IMR-90 (cell line): ENCODE data around the gene CYB5A. TPM values are rescaled to one million over a fixed set of nuclear protein-coding genes. Genes with fewer than 3 reads are reported as not detected.

Experiments used
- ATAC-seq: fragments of 200-7000 bp; cut with Tn5 transposase; 2 replicates; pipeline ENCODE4 v1.9.1; 2020; ENCODE audit warnings: low read depth, mild to moderate bottlenecking, moderate library complexity
- BruUV-seq: library from RNA; stranded (reverse); fragments of 400-500 nt; replicated peaks from 2 replicates; lab custom pipeline; 2021; lab: Mats Ljungman, UMichigan
- CTCF ChIA-PET: fragments of 300-600 bp; formaldehyde crosslinking; extraction: SDS; loops from one replicate; lab custom pipeline; 2021; ENCODE audit warnings: antibody characterized with exemption; lab: Yijun Ruan, JAX
- POLR2A ChIA-PET: fragments of 300-600 bp; sonication (Branson Sonifier 250); formaldehyde crosslinking; loops from one replicate; lab custom pipeline; 2022; ENCODE audit warnings: antibody characterized with exemption; ENCODE audit not compliant: unreplicated experiment; lab: Charles Lee
- DNase-seq: peaks from one replicate; pipeline ENCODE4 v3.0.0; 2013
- H2AFZ ChIP-seq: replicated peaks from 2 replicates; pipeline ENCODE3; 2013; ENCODE audit warnings: low read length, mild to moderate bottlenecking; ENCODE audit not compliant: poor library complexity
- H2AK5ac ChIP-seq: 2 replicates; pipeline ENCODE4 v1.6.1; 2013; ENCODE audit warnings: low read depth, low read length, inconsistent platforms
- H2AK9ac ChIP-seq: replicated peaks from 2 replicates; pipeline ENCODE3; 2013; ENCODE audit warnings: mild to moderate bottlenecking, low read depth, low read length, moderate library complexity; ENCODE audit not compliant: poor library complexity
- H2BK120ac ChIP-seq: 2 replicates; pipeline ENCODE4 v1.6.1; 2013; ENCODE audit warnings: low read depth, low read length, inconsistent platforms
- H2BK15ac ChIP-seq: 3 replicates; pipeline ENCODE4 v1.6.1; 2013; ENCODE audit warnings: low read depth, low read length, inconsistent platforms
- H2BK20ac ChIP-seq: 2 replicates; pipeline ENCODE4 v1.6.1; 2013; ENCODE audit warnings: low read depth, mild to moderate bottlenecking, inconsistent platforms, low read length, moderate library complexity
- H2BK5ac ChIP-seq: 2 replicates; pipeline ENCODE4 v1.6.1; 2013; ENCODE audit warnings: mild to moderate bottlenecking, low read depth, low read length, inconsistent platforms; ENCODE audit not compliant: poor library complexity, severe bottlenecking
- H3K14ac ChIP-seq: replicated peaks from 2 replicates; pipeline ENCODE4 v1.6.1; 2013; ENCODE audit warnings: low read depth, low read length, inconsistent platforms
- H3K18ac ChIP-seq: 2 replicates; pipeline ENCODE4 v1.6.1; 2013; ENCODE audit warnings: low read depth, low read length, control low read depth
- H3K23ac ChIP-seq: 2 replicates; pipeline ENCODE4 v1.6.1; 2013; ENCODE audit warnings: low read depth, low read length, inconsistent platforms
- H3K27ac ChIP-seq: 2 replicates; pipeline ENCODE4 v1.5.1; 2013; ENCODE audit warnings: mild to moderate bottlenecking, control low read depth, low read length; ENCODE audit not compliant: insufficient read depth
- H3K27me3 ChIP-seq: 2 replicates; pipeline ENCODE4 v1.6.1; 2013; ENCODE audit warnings: low read length; ENCODE audit not compliant: control insufficient read depth, insufficient read depth
- H3K36me3 ChIP-seq: 2 replicates; pipeline ENCODE4 v1.6.1; 2013; ENCODE audit warnings: low read length, mixed read lengths; ENCODE audit not compliant: control insufficient read depth, insufficient read depth
- H3K4ac ChIP-seq: 2 replicates; pipeline ENCODE4 v1.6.1; 2013; ENCODE audit warnings: low read depth, low read length, inconsistent platforms
- H3K4me1 ChIP-seq: 2 replicates; pipeline ENCODE4 v1.6.1; 2013; ENCODE audit warnings: low read length, mixed read lengths; ENCODE audit not compliant: control insufficient read depth, insufficient read depth
- H3K4me2 ChIP-seq: 2 replicates; pipeline ENCODE4 v1.6.1; 2013; ENCODE audit warnings: low read depth, mild to moderate bottlenecking, control low read depth, low read length, moderate library complexity
- H3K4me3 ChIP-seq: 2 replicates; pipeline ENCODE4 v1.5.1; 2013; ENCODE audit warnings: low read depth, mild to moderate bottlenecking, control low read depth, low read length, moderate library complexity; ENCODE audit not compliant: insufficient read depth
- H3K56ac ChIP-seq: 2 replicates; pipeline ENCODE4 v1.6.1; 2013; ENCODE audit warnings: low read length, inconsistent platforms; ENCODE audit not compliant: insufficient read depth; ENCODE audit errors: extremely low read depth
- H3K79me1 ChIP-seq, 2 experiments: 2 replicates each; pipeline ENCODE4 v1.6.1; 2013; ENCODE audit warnings: low read length in 2 of 2, inconsistent platforms in 1 of 2, low read depth in 1 of 2
- H3K9ac ChIP-seq: 2 replicates; pipeline ENCODE4 v1.6.1; 2013; ENCODE audit warnings: low read depth, low read length, control low read depth
- H3K9me1 ChIP-seq: 2 replicates; pipeline ENCODE4 v1.6.1; 2013; ENCODE audit warnings: low read length, inconsistent platforms; ENCODE audit not compliant: insufficient read depth
- H3K9me3 ChIP-seq: 2 replicates; pipeline ENCODE4 v1.6.1; 2013; ENCODE audit warnings: low read length; ENCODE audit not compliant: control insufficient read depth, insufficient read depth
- H4K20me1 ChIP-seq: 2 replicates; pipeline ENCODE4 v1.6.1; 2013; ENCODE audit warnings: low read length, inconsistent platforms; ENCODE audit not compliant: insufficient read depth
- H4K5ac ChIP-seq: 2 replicates; pipeline ENCODE4 v1.6.1; 2013; ENCODE audit warnings: mild to moderate bottlenecking, low read depth, low read length, control low read depth
- H4K8ac ChIP-seq, 2 experiments: 2 replicates each; pipeline ENCODE4 v1.6.1; 2013; ENCODE audit warnings: low read depth in 2 of 2, low read length in 2 of 2, control low read depth in 1 of 2, inconsistent platforms in 1 of 2
- H4K91ac ChIP-seq: 2 replicates; pipeline ENCODE4 v1.6.1; 2013; ENCODE audit warnings: low read depth, low read length, inconsistent platforms; ENCODE audit not compliant: insufficient read depth
- BHLHE40 ChIP-seq: fragments of 150-350 bp; IDR thresholded peaks from 2 replicates; pipeline ENCODE4 v1.6.1; 2016; ENCODE audit warnings: mild to moderate bottlenecking, low read depth, low read length
- CEBPB ChIP-seq: IDR thresholded peaks from 2 replicates; pipeline ENCODE4 v1.6.1; 2012; ENCODE audit warnings: low read depth, low read length, improper control_type of control experiment
- CTCF ChIP-seq: conservative IDR thresholded peaks from 2 replicates; pipeline ENCODE4 v1.5.1; 2012; ENCODE audit warnings: mild to moderate bottlenecking, low read depth, low read length, improper control_type of control experiment
- MAFK ChIP-seq: IDR thresholded peaks from 2 replicates; pipeline ENCODE4 v1.6.1; 2012; ENCODE audit warnings: low read depth, low read length, improper control_type of control experiment
- MAZ ChIP-seq: IDR thresholded peaks from 2 replicates; pipeline ENCODE4 v1.6.1; 2012; ENCODE audit warnings: low read depth, mild to moderate bottlenecking, low read length, improper control_type of control experiment, moderate library complexity, borderline replicate concordance
- NFE2L2 ChIP-seq: fragments of 150-350 bp; IDR thresholded peaks from 2 replicates; pipeline ENCODE4 v1.6.1; 2016; ENCODE audit warnings: low read depth, mild to moderate bottlenecking, low read length
- POLR2A ChIP-seq: IDR thresholded peaks from 2 replicates; pipeline ENCODE4 v1.6.1; 2012; ENCODE audit warnings: mild to moderate bottlenecking, low read depth, low read length
- RAD21 ChIP-seq: IDR thresholded peaks from 2 replicates; pipeline ENCODE4 v1.6.1; 2012; ENCODE audit warnings: low read length, improper control_type of control experiment
- RFX5 ChIP-seq: IDR thresholded peaks from 2 replicates; pipeline ENCODE4 v1.8.0; 2012; ENCODE audit warnings: low read depth, mild to moderate bottlenecking, low read length, moderate library complexity
- USF2 ChIP-seq: fragments of 150-350 bp; IDR thresholded peaks from 2 replicates; pipeline ENCODE4 v1.6.1; 2017; ENCODE audit warnings: mild to moderate bottlenecking, antibody characterized with exemption, low read length, low read depth
- WGBS, 2 experiments: methylation state at CpG; one replicate each; pipeline versions ENCODE4 v1.1.5 to v1.1.7; 2013; ENCODE audit warnings: missing lambda C conversion rate in 2 of 2; ENCODE audit not compliant: insufficient read length in 1 of 2; ENCODE audit errors: extremely low coverage in 2 of 2; 5-methylcytosine and 5-hydroxymethylcytosine counted together
- dilution Hi-C: fragments of 300-500 bp; cut with HindIII; formaldehyde crosslinking; loops from one replicate; pipeline ENCODE4 v1.14.3; 2018; ENCODE audit warnings: low sequenced_read_pairs; ENCODE audit not compliant: unreplicated experiment
- in situ Hi-C: fragments of 300-500 bp; cut with MboI; formaldehyde crosslinking; loops from 3 replicates; pipeline ENCODE4 v1.14.3; 2019; ENCODE audit warnings: low sequenced_read_pairs, inconsistent platforms, mixed read lengths
- intact Hi-C: fragments of 100-400 bp; cut with micrococcal nuclease; formaldehyde crosslinking; loops from 2 replicates; pipeline ENCODE4 v1.10.0; 2022
- polyA plus RNA-seq, 3 experiments: library from polyadenylated mRNA; depleted of rRNA; stranded (reverse); fragments of >200 nt; gene quantifications; 2 replicates each; pipeline ENCODE4 v1.2.3, GENCODE V29; 2012; ENCODE audit warnings: low replicate concordance in 1 of 3
- total RNA-seq: library from RNA; depleted of rRNA; stranded (reverse); fragments of >200 nt; gene quantifications from 2 replicates; pipeline ENCODE4 v1.2.3, GENCODE V29; 2012

CYB5A gene
- total and polyA plus RNA-seq, 2 of the 4 experiments (the other 2 are of a cell fraction), result 13.4 to 47.9 TPM

GRCh38 chr18:74337155-74337911, 45.6 kb upstream of the CYB5A start:
- Histone ChIP-seq H3K9ac (no peak overlapping the region), H3K14ac (no peak overlapping the region), H3K4me2 (no peak overlapping the region), H3K18ac (no peak overlapping the region), H2AFZ (no peak overlapping the region), H3K56ac (no peak overlapping the region), H2AK5ac (no peak overlapping the region), H4K5ac (no peak overlapping the region), H3K79me1 (no peaks in the 10 kb centered on the region), H3K4ac (no peak overlapping the region), H2BK20ac (no peak overlapping the region), H2AK9ac (no peak overlapping the region), H2BK120ac (no peak overlapping the region), H3K23ac (no peak overlapping the region), H3K4me3 (no peak overlapping the region), H3K4me1 (no peaks in the 10 kb centered on the region; the same call in 1 of the 2 replicates), H2BK15ac (no peak overlapping the region), H3K27ac (no peak overlapping the region), H3K36me3 (no peaks in the 10 kb centered on the region), H3K27me3 (peaks cover 2% of the 10 kb centered on the region; the same call in 1 of the 2 replicates), H4K91ac (no peak overlapping the region), H3K9me3 (no peaks in the 10 kb centered on the region), H4K8ac (no peak overlapping the region), H3K9me1 (no peaks in the 10 kb centered on the region), H2BK5ac (no peak overlapping the region), H4K20me1 (no peaks in the 10 kb centered on the region)
- no TSS peak for BruUV-seq
- intact Hi-C loops, result no loop called here
- ChIA-PET POLR2A (no interaction called here), CTCF (interaction anchor here (0.8 kb wide), 1 partner anchor 15 kb away, joined by 3 read pairs; no protein-coding TSS in a partner anchor)
- whole genome bisulfite sequencing, 2 experiments, result no CpG with 5 or more reads among the region's 5 CpGs
- ATAC-seq (no peak), DNase-seq (no peak)
- in situ Hi-C loops, result no loop called here
- dilution Hi-C loops, result no loop called here
- TF ChIP-seq NFE2L2, result no peak
- TF ChIP-seq MAFK, result no peak
- no peak for TF ChIP-seq CTCF
- no peak for TF ChIP-seq USF2
- no peak for TF ChIP-seq BHLHE40
- TF ChIP-seq CEBPB, result no peak
- no peak for TF ChIP-seq RFX5
- no peak for TF ChIP-seq POLR2A
- no peak for TF ChIP-seq MAZ
- TF ChIP-seq RAD21, result no peak
